Measurements from ENCODE around the gene TMEM86B.

GRCh38 chr19:55186080-55186479 lies 42.5 kb downstream of the TMEM86B start:
- TF ChIP-seq TAF1 (IDR thresholded peaks at IDR 0.05; ENCODE audit: low read depth) (no peak), CEBPB (IDR thresholded peaks at IDR 0.05) (no peak), YY1 (IDR thresholded peaks at IDR 0.05; ENCODE audit: low read depth) (no peak), REST (IDR thresholded peaks at IDR 0.05; ENCODE audit: low read depth) (no peak), RAD21 (IDR thresholded peaks at IDR 0.05; ENCODE audit: low read depth) (no peak), USF1 (IDR thresholded peaks at IDR 0.05) (no peak)

Data from Ishikawa (cell line).